HEK293 (cell line): ENCODE measurements around the gene ONECUT2.

ENCODE experiments used
- CTCF ChIA-PET: fragments of 350-600 bp; formaldehyde crosslinking; extraction: SDS; loops from one replicate; lab custom pipeline; 2021; ENCODE audit warnings: antibody characterized with exemption; lab: Yijun Ruan, JAX
- POLR2A ChIA-PET: fragments of 300-600 bp; formaldehyde crosslinking; extraction: SDS; loops from one replicate; lab custom pipeline; 2020; ENCODE audit warnings: antibody characterized with exemption, inconsistent platforms; lab: Yijun Ruan, JAX
- H3K27ac ChIP-seq: fragments of 200-500 bp; sonication (Bioruptor generic); 2 replicates; pipeline ENCODE4 v1.5.1; 2014; ENCODE audit warnings: low read depth, low read length, control low read depth, inconsistent platforms; ENCODE audit errors: extremely low read depth
- H3K36me3 ChIP-seq, 2 experiments: fragments of 200-500 bp in 1 of 2; sonication (Bioruptor generic) in 1 of 2; 1 replicate in 1 of 2; 2 replicates in 1 of 2; pipeline ENCODE4 v1.5.1; 2014 to 2017; ENCODE audit warnings: inconsistent platforms in 2 of 2, low read length in 2 of 2; ENCODE audit not compliant: control insufficient read depth in 2 of 2, insufficient read depth in 1 of 2
- H3K4me1 ChIP-seq: fragments of 200-500 bp; sonication (Bioruptor generic); 2 replicates; pipeline ENCODE4 v1.5.1; 2014; ENCODE audit warnings: mild to moderate bottlenecking, low read length, inconsistent platforms; ENCODE audit not compliant: control insufficient read depth, insufficient read depth
- H3K4me3 ChIP-seq: 2 replicates; pipeline ENCODE4 v1.5.1; 2011; ENCODE audit warnings: low read depth, mild to moderate bottlenecking, control low read depth, low read length, moderate library complexity
- H3K9me3 ChIP-seq: fragments of 200-500 bp; sonication (Bioruptor generic); 2 replicates; pipeline ENCODE4 v1.5.1; 2014; ENCODE audit warnings: low read depth, low read length, inconsistent platforms; ENCODE audit not compliant: control insufficient read depth, insufficient read depth
- KLF10 ChIP-seq: fragments of 450-650 bp; IDR thresholded peaks from 2 replicates; pipeline ENCODE4 v1.5.1; 2018; ENCODE audit warnings: missing biosample characterization, mild to moderate bottlenecking, missing genetic modification characterization
- KLF8 ChIP-seq: fragments of 450-650 bp; formaldehyde crosslinking; IDR thresholded peaks from 2 replicates; pipeline ENCODE4 v1.5.1; 2016; ENCODE audit warnings: missing biosample characterization, missing genetic modification characterization
- SP2 ChIP-seq: fragments of 450-650 bp; formaldehyde crosslinking; IDR thresholded peaks from 2 replicates; pipeline ENCODE4 v1.5.1; 2016; ENCODE audit warnings: missing biosample characterization, missing genetic modification characterization
- TCF7L2 ChIP-seq: IDR thresholded peaks from 2 replicates; pipeline ENCODE4 v1.6.1; 2011; ENCODE audit warnings: low read depth, mild to moderate bottlenecking, inconsistent platforms, low read length, moderate library complexity, borderline replicate concordance
- ZBTB48 ChIP-seq: fragments of 450-650 bp; formaldehyde crosslinking; IDR thresholded peaks from 2 replicates; pipeline ENCODE4 v1.5.1; 2016; ENCODE audit warnings: missing biosample characterization, missing genetic modification characterization
- ZBTB8A ChIP-seq: fragments of 450-650 bp; formaldehyde crosslinking; IDR thresholded peaks from 2 replicates; pipeline ENCODE4 v1.5.1; 2016; ENCODE audit warnings: missing biosample characterization, missing genetic modification characterization
- ZNF140 ChIP-seq: fragments of 450-650 bp; formaldehyde crosslinking; IDR thresholded peaks from 2 replicates; pipeline ENCODE4 v1.5.1; 2016; ENCODE audit warnings: missing biosample characterization, missing genetic modification characterization
- ZNF155 ChIP-seq: fragments of 450-650 bp; formaldehyde crosslinking; IDR thresholded peaks from 2 replicates; pipeline ENCODE4 v1.5.1; 2016; ENCODE audit warnings: missing biosample characterization, missing genetic modification characterization
- ZNF157 ChIP-seq: fragments of 450-650 bp; formaldehyde crosslinking; IDR thresholded peaks from 2 replicates; pipeline ENCODE4 v1.5.1; 2016; ENCODE audit warnings: missing biosample characterization, missing genetic modification characterization
- ZNF221 ChIP-seq: fragments of 450-650 bp; formaldehyde crosslinking; IDR thresholded peaks from 2 replicates; pipeline ENCODE4 v1.5.1; 2017; ENCODE audit warnings: missing biosample characterization, missing genetic modification characterization, borderline replicate concordance
- ZNF248 ChIP-seq: fragments of 450-650 bp; formaldehyde crosslinking; IDR thresholded peaks from 2 replicates; pipeline ENCODE4 v1.5.1; 2017; ENCODE audit warnings: missing biosample characterization, missing genetic modification characterization
- ZNF530 ChIP-seq: fragments of 450-650 bp; formaldehyde crosslinking; IDR thresholded peaks from 2 replicates; pipeline ENCODE4 v1.5.1; 2016; ENCODE audit warnings: low read depth, missing biosample characterization, missing genetic modification characterization
- ZNF544 ChIP-seq: fragments of 450-650 bp; formaldehyde crosslinking; IDR thresholded peaks from 2 replicates; pipeline ENCODE4 v1.5.0; 2017; ENCODE audit warnings: missing biosample characterization, missing genetic modification characterization
- ZNF548 ChIP-seq: fragments of 450-650 bp; formaldehyde crosslinking; IDR thresholded peaks from 2 replicates; pipeline ENCODE4 v1.5.1; 2016; ENCODE audit warnings: missing biosample characterization, missing genetic modification characterization
- ZNF677 ChIP-seq: fragments of 450-650 bp; IDR thresholded peaks from 2 replicates; pipeline ENCODE4 v1.5.0; 2018; ENCODE audit warnings: missing biosample characterization, mild to moderate bottlenecking, missing genetic modification characterization, moderate library complexity
- ZNF768 ChIP-seq: fragments of 450-650 bp; formaldehyde crosslinking; IDR thresholded peaks from 2 replicates; pipeline ENCODE4 v1.5.1; 2018; ENCODE audit warnings: missing biosample characterization, mild to moderate bottlenecking, missing genetic modification characterization
- ZNF785 ChIP-seq: fragments of 450-650 bp; formaldehyde crosslinking; IDR thresholded peaks from 2 replicates; pipeline ENCODE4 v1.5.1; 2016; ENCODE audit warnings: missing biosample characterization, missing genetic modification characterization
- ZXDB ChIP-seq: fragments of 450-650 bp; formaldehyde crosslinking; IDR thresholded peaks from 2 replicates; pipeline ENCODE4 v1.5.1; 2016; ENCODE audit warnings: missing biosample characterization, missing genetic modification characterization
- TF ChIP-seq, protein P1 (sequence below): fragments of 450-650 bp; formaldehyde crosslinking; IDR thresholded peaks from 2 replicates; pipeline ENCODE4 v1.5.1; 2016; ENCODE audit warnings: missing biosample characterization, missing genetic modification characterization
- TF ChIP-seq, protein P2 (sequence below): fragments of 450-650 bp; formaldehyde crosslinking; IDR thresholded peaks from 2 replicates; pipeline ENCODE4 v1.5.1; 2016; ENCODE audit warnings: missing biosample characterization, missing genetic modification characterization
- TF ChIP-seq, protein P3 (sequence below): fragments of 450-650 bp; formaldehyde crosslinking; IDR thresholded peaks from 2 replicates; pipeline ENCODE4 v1.5.1; 2016; ENCODE audit warnings: missing biosample characterization, missing genetic modification characterization

The ONECUT2 gene

DNA sequence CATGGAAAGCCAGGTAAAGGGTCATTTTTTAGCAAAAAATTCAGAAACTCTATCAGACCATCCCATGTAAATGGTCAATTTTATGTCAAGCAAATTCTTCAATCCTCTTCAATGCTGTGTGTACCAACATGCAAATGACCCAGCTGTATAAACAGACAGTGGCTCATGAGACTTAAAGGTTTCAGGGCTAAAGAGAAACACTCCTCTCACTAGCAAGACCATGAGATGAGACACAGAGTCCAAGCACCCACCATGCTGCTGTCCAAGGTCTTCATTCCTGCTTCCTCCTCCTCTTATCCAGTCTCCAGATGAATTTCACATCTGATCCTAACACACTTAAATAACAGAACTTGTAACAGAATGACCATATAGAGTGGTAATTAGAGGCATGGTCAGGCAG lies 30.8 kb upstream of the ONECUT2 start:
- Histone ChIP-seq H3K4me1 (no peaks in the 10 kb centered on the region), H3K27ac (no peak overlapping the region), H3K4me3 (no peak overlapping the region), H3K36me3 (no peaks in the 10 kb centered on the region), H3K9me3 (no peaks in the 10 kb centered on the region)
- ChIA-PET POLR2A (no interaction called here), CTCF (no interaction called here)
- TF ChIP-seq SP2 (tag by site-specific recombination): no peak
- TF ChIP-seq, protein P1, sequence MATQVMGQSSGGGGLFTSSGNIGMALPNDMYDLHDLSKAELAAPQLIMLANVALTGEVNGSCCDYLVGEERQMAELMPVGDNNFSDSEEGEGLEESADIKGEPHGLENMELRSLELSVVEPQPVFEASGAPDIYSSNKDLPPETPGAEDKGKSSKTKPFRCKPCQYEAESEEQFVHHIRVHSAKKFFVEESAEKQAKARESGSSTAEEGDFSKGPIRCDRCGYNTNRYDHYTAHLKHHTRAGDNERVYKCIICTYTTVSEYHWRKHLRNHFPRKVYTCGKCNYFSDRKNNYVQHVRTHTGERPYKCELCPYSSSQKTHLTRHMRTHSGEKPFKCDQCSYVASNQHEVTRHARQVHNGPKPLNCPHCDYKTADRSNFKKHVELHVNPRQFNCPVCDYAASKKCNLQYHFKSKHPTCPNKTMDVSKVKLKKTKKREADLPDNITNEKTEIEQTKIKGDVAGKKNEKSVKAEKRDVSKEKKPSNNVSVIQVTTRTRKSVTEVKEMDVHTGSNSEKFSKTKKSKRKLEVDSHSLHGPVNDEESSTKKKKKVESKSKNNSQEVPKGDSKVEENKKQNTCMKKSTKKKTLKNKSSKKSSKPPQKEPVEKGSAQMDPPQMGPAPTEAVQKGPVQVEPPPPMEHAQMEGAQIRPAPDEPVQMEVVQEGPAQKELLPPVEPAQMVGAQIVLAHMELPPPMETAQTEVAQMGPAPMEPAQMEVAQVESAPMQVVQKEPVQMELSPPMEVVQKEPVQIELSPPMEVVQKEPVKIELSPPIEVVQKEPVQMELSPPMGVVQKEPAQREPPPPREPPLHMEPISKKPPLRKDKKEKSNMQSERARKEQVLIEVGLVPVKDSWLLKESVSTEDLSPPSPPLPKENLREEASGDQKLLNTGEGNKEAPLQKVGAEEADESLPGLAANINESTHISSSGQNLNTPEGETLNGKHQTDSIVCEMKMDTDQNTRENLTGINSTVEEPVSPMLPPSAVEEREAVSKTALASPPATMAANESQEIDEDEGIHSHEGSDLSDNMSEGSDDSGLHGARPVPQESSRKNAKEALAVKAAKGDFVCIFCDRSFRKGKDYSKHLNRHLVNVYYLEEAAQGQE (tag by site-specific recombination): peak; percentile 77

DNA sequence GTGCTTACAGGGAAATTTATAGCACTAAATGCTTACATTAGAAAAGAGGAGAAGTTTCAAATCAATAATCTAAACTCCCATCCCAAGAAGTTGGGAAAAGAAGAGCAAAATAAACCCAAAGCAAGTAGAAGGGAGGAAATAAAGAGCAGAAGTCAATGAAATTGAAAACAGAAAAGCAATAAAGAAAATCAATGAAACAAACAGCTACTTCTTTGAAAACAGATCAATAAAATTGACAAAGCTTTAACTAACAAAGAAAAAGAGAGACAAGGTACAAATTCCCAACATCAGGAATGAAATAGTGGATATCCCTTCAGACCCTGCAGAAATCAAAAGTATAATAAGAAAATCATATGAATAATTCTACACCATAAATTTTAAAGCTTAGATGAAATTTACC lies 25.5 kb upstream of the ONECUT2 start:
- Histone ChIP-seq H3K9me3 (no peaks in the 10 kb centered on the region), H3K4me3 (no peak overlapping the region), H3K27ac (no peak overlapping the region), H3K4me1 (no peaks in the 10 kb centered on the region), H3K36me3 (no peaks in the 10 kb centered on the region)
- ChIA-PET CTCF (interaction anchor here (0.6 kb wide), 1 partner anchor 21 kb away, joined by 7 read pairs; no protein-coding TSS in a partner anchor), POLR2A (no interaction called here)
- TF ChIP-seq ZNF248 (tag by site-specific recombination): no peak
- no peak for TF ChIP-seq KLF10 (tag by site-specific recombination)
- TF ChIP-seq ZNF157 (tag by site-specific recombination): no peak
- no peak for TF ChIP-seq ZBTB48 (tag by site-specific recombination)
- TF ChIP-seq ZNF544: no peak
- TF ChIP-seq ZNF530 (tag by site-specific recombination): no peak

DNA sequence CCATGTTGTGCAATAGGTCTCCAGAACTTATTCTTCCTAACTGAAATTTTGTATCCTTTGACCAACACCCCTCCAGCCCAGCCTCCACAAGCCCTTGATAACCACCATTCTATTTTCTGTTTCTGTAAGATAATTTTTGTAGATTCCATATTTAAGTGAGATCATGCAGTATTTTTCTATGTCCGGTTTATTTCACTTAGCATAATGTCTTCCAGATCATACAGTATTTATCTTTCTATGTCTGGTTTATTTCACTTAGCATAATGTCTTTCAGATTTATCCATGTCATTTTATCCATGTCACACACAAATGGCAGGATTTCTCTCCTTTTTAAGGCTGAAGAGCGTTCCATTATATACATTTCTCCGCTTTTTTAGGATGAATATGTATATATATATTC lies 24.4 kb upstream of the ONECUT2 start:
- no peak for TF ChIP-seq ZNF155 (tag by site-specific recombination)
- no peak for TF ChIP-seq ZNF677 (tag by site-specific recombination)
- no peak for TF ChIP-seq ZNF768 (tag by site-specific recombination)
- TF ChIP-seq ZNF140 (tag by site-specific recombination): no peak
- no peak for TF ChIP-seq ZNF785 (tag by site-specific recombination)
- no peak for TF ChIP-seq ZNF548 (tag by site-specific recombination)
- no peak for TF ChIP-seq KLF8 (tag by site-specific recombination)
- TF ChIP-seq ZBTB8A (tag by site-specific recombination): no peak
- TF ChIP-seq, protein P2, sequence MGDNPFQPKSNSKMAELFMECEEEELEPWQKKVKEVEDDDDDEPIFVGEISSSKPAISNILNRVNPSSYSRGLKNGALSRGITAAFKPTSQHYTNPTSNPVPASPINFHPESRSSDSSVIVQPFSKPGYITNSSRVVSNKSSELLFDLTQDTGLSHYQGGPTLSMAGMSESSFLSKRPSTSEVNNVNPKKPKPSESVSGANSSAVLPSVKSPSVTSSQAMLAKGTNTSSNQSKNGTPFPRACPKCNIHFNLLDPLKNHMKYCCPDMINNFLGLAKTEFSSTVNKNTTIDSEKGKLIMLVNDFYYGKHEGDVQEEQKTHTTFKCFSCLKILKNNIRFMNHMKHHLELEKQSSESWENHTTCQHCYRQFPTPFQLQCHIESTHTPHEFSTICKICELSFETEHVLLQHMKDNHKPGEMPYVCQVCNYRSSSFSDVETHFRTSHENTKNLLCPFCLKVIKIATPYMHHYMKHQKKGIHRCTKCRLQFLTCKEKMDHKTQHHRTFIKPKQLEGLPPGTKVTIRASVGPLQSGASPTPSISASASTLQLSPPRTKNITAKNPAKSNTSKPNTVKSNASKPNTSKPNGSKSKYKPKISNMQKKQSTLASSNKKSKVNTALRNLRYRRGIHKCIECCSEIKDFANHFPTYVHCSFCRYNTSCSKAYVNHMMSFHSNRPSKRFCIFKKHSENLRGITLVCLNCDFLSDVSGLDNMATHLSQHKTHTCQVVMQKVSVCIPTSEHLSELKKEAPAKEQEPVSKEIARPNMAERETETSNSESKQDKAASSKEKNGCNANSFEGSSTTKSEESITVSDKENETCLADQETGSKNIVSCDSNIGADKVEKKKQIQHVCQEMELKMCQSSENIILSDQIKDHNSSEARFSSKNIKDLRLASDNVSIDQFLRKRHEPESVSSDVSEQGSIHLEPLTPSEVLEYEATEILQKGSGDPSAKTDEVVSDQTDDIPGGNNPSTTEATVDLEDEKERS (tag by site-specific recombination): no peak
- no peak for TF ChIP-seq TCF7L2
- no peak for TF ChIP-seq ZXDB (tag by site-specific recombination)
- TF ChIP-seq, protein P3, sequence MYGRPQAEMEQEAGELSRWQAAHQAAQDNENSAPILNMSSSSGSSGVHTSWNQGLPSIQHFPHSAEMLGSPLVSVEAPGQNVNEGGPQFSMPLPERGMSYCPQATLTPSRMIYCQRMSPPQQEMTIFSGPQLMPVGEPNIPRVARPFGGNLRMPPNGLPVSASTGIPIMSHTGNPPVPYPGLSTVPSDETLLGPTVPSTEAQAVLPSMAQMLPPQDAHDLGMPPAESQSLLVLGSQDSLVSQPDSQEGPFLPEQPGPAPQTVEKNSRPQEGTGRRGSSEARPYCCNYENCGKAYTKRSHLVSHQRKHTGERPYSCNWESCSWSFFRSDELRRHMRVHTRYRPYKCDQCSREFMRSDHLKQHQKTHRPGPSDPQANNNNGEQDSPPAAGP: no peak
- no peak for TF ChIP-seq ZNF221 (tag by site-specific recombination)
- TF ChIP-seq, all 188 proteins: peak for 0
- Histone ChIP-seq H3K36me3 (no peaks in the 10 kb centered on the region), H3K4me1 (no peaks in the 10 kb centered on the region), H3K9me3 (no peaks in the 10 kb centered on the region), H3K27ac (no peak overlapping the region), H3K4me3 (no peak overlapping the region)
- POLR2A ChIA-PET: no interaction called here
- CTCF ChIA-PET: no interaction called here
